Measurements from ENCODE around the gene COPZ2.

DNA sequence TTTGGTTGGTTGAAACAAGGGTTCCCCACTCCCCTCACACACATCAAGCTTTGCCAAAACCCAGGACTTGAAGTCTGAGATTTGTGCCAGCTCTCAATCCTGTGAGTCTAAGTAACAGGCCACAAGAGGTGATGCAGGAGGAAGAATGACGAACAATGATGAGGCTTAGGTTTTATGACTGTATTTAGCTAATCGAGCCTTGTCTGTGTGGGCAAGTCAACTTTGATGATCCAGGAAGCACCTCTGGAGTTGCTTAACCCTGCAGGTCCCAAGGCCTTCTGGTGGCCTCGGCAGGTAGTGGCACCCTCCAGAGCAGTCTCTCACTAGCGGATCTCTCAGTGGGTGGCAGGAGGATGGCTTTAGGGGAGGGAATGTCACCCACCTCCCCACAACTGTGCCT is 38.0 kb downstream of the COPZ2 start:
- TF ChIP-seq CTCF (IDR thresholded peaks at IDR 0.05 in 8 of 11, conservative IDR thresholded peaks at IDR 0.05 in 3 of 11) (no peak), POLR2A (IDR thresholded peaks at IDR 0.05) (no peak)

Measured in spleen (tissue), 7 donors.